NB4 (cell line): ENCODE results near the gene CDC42BPA.

ENCODE experiments used
- CTCF ChIP-seq: IDR thresholded peaks from one replicate; pipeline ENCODE4 v1.5.1; 2012; ENCODE audit warnings: low read depth, low read length
- POLR2A ChIP-seq: IDR thresholded peaks from 2 replicates; pipeline ENCODE4 v1.6.1; 2011; ENCODE audit warnings: mild to moderate bottlenecking; ENCODE audit not compliant: insufficient read length; ENCODE audit errors: extremely low read depth

DNA sequence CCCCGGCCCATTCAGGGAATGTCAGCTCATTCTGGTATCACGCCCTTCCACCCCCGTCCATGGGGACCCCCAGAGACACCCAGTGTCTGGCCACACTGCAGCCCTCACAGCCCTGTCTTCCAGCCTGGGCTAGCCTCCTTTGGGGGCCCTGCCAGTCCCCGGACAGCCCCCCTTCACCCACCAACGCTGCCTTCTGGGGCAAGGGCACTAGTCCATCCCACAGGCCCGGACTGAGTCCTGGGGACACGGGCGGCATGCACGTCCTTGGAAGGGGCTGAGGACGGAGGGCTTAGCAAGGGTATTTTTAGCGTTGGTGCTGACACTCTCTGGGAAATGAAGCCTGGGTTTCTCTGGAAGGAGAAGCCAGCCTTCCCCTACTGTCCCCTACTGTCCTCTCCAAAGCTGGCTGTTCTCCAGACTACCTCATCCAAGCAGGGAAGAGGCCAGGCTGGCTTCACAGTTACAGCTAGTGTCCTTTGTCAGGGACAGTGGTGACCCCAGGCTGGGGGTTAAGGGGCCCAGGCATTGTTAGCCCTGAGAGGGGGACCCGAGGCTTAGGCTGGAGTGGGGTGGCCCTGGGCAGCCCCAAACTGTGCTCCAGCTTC is 338.7 kb downstream of the CDC42BPA start:
- no peak for TF ChIP-seq CTCF
- TF ChIP-seq POLR2A: no peak
